Neuron (in vitro differentiated cells): ENCODE data around the gene TPSB2.
"Not testable (repeated sequence)": the region's sequence is repeated elsewhere in the genome, so short reads cannot be mapped to it uniquely, and the experiment has no call there.

Experiments used
- H2AFZ ChIP-seq: one replicate; pipeline ENCODE4 v1.6.1; 2013; ENCODE audit warnings: low read depth, mild to moderate bottlenecking, inconsistent platforms, low read length, moderate library complexity
- H3K27me3 ChIP-seq: one replicate; pipeline ENCODE4 v1.6.1; 2013; ENCODE audit warnings: low read length; ENCODE audit not compliant: insufficient read depth
- H3K36me3 ChIP-seq: one replicate; pipeline ENCODE4 v1.6.1; 2013; ENCODE audit warnings: low read length; ENCODE audit not compliant: insufficient read depth
- H3K4me1 ChIP-seq: one replicate; pipeline ENCODE4 v1.6.1; 2013; ENCODE audit warnings: low read length; ENCODE audit not compliant: insufficient read depth
- H3K4me3 ChIP-seq: 2 replicates; pipeline ENCODE4 v1.5.1; 2013; ENCODE audit warnings: mild to moderate bottlenecking, low read length, moderate library complexity
- H3K9me3 ChIP-seq: one replicate; pipeline ENCODE4 v1.6.1; 2013; ENCODE audit warnings: low read length

Gene TPSB2

GRCh38 chr16:1243363-1243762, 13.4 kb upstream of the TPSB2 start:
- not testable (repeated sequence) for H3K4me1 ChIP-seq, H3K9me3 ChIP-seq, H3K27me3 ChIP-seq, H3K36me3 ChIP-seq, H2AFZ ChIP-seq, H3K4me3 ChIP-seq

DNA sequence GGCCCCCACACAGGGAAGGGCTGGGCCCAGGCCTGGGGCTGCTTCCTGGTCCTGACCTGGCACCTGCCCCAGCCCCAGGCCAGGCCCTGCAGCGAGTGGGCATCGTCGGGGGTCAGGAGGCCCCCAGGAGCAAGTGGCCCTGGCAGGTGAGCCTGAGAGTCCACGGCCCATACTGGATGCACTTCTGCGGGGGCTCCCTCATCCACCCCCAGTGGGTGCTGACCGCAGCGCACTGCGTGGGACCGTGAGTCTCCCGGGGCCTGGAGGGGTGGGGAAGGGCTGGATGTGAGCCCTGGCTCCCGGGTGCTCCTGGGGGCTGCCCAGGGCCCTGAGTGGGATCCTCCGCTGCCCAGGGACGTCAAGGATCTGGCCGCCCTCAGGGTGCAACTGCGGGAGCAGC, 11.1 kb upstream of the TPSB2 start:
- not testable (repeated sequence) for H2AFZ ChIP-seq, H3K9me3 ChIP-seq, H3K4me3 ChIP-seq, H3K4me1 ChIP-seq, H3K36me3 ChIP-seq, H3K27me3 ChIP-seq

DNA sequence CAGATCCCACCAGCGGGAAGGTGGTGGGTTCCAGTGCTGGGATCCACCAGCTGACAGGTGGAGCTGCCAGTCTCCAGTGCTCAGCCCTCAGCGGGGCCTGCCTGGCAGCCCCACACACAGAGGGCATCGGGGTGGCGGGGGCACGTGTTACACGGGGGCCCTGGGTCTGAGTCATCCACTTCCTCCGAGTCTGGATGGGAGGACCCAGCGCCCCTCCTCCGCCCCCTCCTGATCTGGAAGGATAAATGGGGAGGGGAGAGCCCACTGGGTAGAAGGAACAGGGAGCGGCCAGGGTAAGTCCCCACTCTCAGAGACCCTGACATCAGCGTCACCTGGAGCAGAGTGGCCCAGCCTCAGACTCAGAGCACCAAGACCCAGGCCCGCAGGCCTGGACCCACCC, 10.5 kb upstream of the TPSB2 start, which contains the start of gene TPSAB1:
Gene TPSAB1 (plus strand): TSS at position 270 of the 400 bp plus-strand sequence. CDS start 234 bp downstream, outside the sequence.
- not testable (repeated sequence) for H3K9me3 ChIP-seq, H3K4me3 ChIP-seq

DNA sequence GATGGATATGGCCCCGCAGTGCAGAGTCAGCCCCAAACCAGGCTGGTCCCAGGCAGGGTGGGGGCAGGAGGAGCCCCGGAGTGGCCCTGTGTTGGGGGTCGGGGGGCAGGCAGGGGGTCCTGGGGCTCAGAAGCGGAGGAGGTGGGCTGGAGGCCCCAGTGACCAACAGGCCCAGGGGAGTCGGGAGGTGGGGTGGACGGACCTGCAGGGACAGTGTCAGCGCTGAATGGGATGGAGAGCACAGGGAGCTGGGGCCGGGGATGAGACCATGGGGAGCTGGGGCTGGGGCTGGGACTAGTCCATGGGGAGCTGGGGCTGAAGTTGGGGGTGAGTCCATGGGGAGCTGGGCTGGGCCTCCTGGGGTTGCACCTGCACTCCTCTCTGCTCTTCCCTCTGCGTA, 9.6 kb upstream of the TPSB2 start:
- H3K27me3 ChIP-seq, H3K4me1 ChIP-seq, H3K9me3 ChIP-seq, H3K4me3 ChIP-seq, H3K36me3 ChIP-seq, H2AFZ ChIP-seq: not testable (repeated sequence)

More for the DNA sequence above, 10.5 kb upstream of the TPSB2 start, which contains the start of gene TPSAB1:
- H3K4me1 ChIP-seq, H3K27me3 ChIP-seq, H2AFZ ChIP-seq, H3K36me3 ChIP-seq: not testable (repeated sequence)

DNA sequence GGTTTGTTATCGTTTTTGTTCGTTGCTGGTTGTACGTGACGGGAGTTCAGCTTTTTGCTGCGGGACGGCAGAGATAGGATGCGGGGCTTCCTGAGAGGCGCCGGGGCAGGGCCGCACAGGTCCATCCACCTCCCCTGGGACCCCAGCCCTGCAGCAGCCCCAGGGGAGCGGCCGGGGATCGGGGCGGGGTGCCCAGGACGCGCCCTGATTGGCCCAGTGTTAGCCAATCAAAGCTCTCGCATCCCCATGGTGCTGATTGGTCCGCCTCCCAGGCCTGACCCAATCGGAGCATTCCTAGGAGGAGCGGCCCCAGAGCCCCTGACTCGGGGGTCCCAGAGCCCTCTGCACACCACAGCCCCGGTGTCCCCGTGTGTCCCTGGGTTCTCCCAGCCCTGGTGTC, 8.9 kb upstream of the TPSB2 start:
- H3K9me3 ChIP-seq, H3K27me3 ChIP-seq, H3K4me3 ChIP-seq, H3K36me3 ChIP-seq, H2AFZ ChIP-seq, H3K4me1 ChIP-seq: not testable (repeated sequence)

GRCh38 chr16:1237990-1238389, 8.0 kb upstream of the TPSB2 start:
- H3K4me1 ChIP-seq = no peaks in the 10 kb centered on the region
- no peaks in the 10 kb centered on the region for H3K27me3 ChIP-seq
- H3K9me3 ChIP-seq = no peaks in the 10 kb centered on the region

DNA sequence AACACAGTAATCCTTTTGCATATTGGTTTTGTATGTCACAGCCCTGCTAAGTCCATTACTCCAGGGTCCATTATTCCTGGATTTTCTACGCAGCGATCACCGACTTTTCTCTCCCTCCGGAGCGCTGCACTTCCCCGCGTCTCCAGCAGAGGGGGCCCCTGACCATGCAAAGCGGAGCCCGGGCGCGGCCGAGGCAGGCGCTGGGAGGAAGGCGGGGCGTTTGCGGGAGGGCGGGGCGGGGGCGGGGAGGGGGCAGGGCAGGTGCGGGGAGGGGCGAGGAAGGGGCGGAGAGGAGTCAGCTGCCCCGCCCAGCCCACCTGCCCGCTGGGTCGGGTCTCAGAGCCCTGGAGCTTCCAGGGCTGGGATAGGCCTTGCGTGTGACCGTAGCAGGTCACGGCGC, 6.7 kb upstream of the TPSB2 start:
- H2AFZ ChIP-seq, H3K27me3 ChIP-seq, H3K36me3 ChIP-seq, H3K4me3 ChIP-seq, H3K4me1 ChIP-seq, H3K9me3 ChIP-seq: not testable (repeated sequence)

More at GRCh38 chr16:1237990-1238389, 8.0 kb upstream of the TPSB2 start:
- Histone ChIP-seq H3K36me3 (no peaks in the 10 kb centered on the region), H2AFZ (no peak overlapping the region), H3K4me3 (no peak overlapping the region)

- H3K9me3 ChIP-seq, H3K4me3 ChIP-seq, H3K36me3 ChIP-seq, H2AFZ ChIP-seq, H3K27me3 ChIP-seq, H3K4me1 ChIP-seq: not testable (repeated sequence)
Observed at GRCh38 chr16:1232049-1232748, 2.2 kb upstream of the TPSB2 start.

DNA sequence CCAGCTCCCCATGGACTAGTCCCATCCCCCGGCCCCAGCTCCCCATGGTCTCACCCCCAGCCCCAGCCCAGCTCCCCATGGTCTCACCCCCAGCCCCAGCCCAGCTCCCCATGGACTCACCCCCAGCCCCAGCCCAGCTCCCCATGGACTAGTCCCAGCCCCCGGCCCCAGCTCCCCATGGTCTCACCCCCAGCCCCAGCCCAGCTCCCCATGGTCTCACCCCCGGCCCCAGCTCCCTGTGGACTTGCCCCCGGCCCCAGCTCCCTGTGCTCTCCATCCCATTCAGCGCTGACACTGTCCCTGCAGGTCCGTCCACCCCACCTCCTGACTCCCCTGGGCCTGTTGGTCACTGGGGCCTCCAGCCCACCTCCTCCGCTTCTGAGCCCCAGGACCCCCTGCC, 1.3 kb upstream of the TPSB2 start:
- not testable (repeated sequence) for H2AFZ ChIP-seq, H3K36me3 ChIP-seq, H3K4me1 ChIP-seq, H3K4me3 ChIP-seq, H3K9me3 ChIP-seq, H3K27me3 ChIP-seq

DNA sequence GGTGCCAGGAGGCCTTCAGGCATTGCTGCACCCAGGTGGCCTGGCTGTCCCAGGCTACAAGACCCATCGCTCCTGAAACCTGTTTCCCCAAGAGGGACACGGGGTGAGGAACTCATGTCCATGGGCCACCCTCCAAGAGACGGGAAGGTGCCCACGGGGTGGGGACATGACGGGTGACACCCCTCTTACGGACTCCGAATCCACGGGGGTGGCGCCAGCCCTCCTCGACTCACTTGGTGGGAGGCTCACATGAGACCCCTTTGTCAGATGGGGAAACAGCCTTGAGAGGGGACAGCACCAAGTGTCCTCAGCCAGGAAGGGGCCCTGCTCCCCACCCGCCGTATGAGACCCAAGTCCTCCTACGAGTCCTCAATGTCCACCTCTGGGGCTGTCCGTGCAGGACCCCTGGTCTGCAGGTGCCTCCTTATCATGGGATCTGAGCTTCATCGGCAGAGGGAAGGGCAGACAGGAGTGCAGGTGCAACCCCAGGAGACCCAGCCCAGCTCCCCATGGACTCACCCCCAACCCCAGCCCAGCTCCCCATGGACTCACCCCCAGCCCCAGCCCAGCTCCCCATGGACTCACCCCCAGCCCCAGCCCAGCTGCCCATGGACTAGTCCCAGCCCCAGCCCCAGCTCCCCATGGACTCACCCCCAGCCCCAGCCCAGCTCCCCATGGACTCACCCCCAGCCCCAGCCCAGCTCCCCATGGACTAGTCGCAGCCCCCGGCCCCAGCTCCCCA, 658 bp upstream of the TPSB2 start:
- H3K4me3 ChIP-seq, H3K27me3 ChIP-seq, H3K9me3 ChIP-seq, H2AFZ ChIP-seq, H3K36me3 ChIP-seq, H3K4me1 ChIP-seq: not testable (repeated sequence)

DNA sequence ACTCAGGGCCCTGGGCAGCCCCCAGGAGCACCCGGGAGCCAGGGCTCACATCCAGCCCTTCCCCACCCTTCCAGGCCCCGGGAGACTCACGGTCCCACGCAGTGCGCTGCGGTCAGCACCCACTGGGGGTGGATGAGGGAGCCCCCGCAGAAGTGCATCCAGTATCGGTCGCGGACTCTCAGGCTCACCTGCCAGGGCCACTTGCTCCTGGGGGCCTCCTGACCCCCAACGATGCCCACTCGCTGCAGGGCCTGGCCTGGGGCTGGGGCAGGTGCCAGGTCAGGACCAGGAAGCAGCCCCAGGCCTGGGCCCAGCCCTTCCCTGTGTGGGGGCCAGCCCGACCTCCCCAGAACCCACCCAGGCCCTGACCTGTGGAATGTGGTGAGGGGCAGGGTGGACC, 508 bp downstream of the TPSB2 start:
- not testable (repeated sequence) for H3K4me3 ChIP-seq, H3K36me3 ChIP-seq, H3K4me1 ChIP-seq, H2AFZ ChIP-seq, H3K9me3 ChIP-seq, H3K27me3 ChIP-seq

DNA sequence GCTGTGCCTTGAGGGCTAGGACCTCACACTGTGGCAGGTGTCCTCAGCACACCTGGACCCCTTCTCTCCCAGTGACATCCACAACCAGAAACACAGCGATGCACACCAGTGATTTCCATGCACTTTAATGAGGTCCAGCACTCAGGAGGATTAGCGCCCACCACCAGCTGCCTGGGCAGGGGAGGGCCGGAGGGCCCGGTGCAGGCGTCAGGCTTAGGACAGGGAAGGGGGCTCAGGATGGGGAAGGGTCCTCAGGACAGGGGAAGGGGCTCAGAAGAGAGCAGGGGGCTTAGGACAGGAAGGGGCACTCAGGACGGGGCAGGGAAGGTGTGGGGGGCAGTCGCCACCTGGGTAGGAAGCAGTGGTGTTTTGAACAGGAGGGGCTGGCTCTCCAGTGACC, 1.8 kb downstream of the TPSB2 start:
- not testable (repeated sequence) for H2AFZ ChIP-seq, H3K9me3 ChIP-seq, H3K4me3 ChIP-seq, H3K27me3 ChIP-seq, H3K4me1 ChIP-seq, H3K36me3 ChIP-seq

DNA sequence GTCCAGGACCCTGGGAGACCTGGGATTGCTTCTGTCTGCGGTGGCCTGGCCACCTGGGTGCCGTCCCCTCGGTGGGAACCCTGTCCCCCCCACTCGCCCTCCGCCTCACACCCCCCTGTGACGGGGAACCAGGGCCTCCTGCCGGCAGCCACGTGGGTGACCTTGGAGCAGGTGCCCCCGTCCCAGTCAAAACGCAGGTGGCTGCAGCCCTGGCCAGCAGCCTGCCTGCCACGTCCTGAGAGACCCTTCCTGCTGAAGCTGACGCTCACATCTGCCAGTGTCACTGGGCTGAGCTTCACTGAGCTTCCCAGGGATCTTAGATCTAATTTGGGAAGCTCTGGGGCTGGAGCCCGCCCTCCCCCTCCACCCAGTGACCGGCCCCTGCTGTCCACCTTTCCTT, 3.3 kb downstream of the TPSB2 start:
- H3K27me3 ChIP-seq, H2AFZ ChIP-seq, H3K9me3 ChIP-seq, H3K4me1 ChIP-seq, H3K36me3 ChIP-seq, H3K4me3 ChIP-seq: not testable (repeated sequence)

DNA sequence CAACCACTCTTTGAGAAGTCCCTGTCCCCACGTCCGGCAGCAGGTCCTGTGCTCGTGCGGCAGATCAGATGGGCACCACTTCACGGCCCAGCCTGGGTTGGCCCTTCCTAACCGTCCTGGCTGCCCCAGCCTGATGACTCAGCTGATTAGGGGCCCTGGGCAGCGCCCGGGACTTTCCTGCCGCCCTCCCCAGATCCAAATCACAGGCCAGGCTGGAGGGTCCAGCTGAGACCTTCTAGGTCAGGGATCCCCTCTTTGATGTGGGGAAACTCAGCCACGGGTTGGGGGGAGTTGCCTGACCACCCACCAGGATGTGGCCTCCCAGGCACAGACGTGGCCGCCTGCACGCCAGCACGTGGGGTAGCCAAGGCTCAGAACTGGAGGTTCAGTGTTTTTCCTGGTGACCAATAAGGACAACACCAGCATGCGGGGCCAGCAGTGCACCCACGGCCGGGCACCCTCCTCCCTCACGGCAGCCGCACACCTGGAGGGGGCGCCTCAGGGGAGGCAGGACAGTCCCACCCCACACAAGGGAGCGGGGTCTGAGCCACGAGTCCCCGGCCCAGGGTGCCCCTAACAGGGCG, 4.2 kb downstream of the TPSB2 start:
- H3K36me3 ChIP-seq, H3K4me1 ChIP-seq, H3K27me3 ChIP-seq, H3K4me3 ChIP-seq, H3K9me3 ChIP-seq, H2AFZ ChIP-seq: not testable (repeated sequence)
